GM23338 (cell line): ENCODE measurements around the gene NACAD. TPM values are rescaled to one million over a fixed set of nuclear protein-coding genes. Genes with fewer than 3 reads are reported as not detected.

ENCODE experiments used
- ATAC-seq: fragments of 200-7000 bp; cut with Tn5 transposase; 3 replicates; pipeline ENCODE4 v1.9.1; 2020
- DNase-seq: peaks from one replicate; pipeline ENCODE4 v3.0.0-alpha.2; 2015; ENCODE audit warnings: low spot score
- H2AFZ ChIP-seq: fragments of 200-600 bp; sonication (generic); 2 replicates; pipeline ENCODE4 v1.8.0; 2016; ENCODE audit warnings: antibody characterized with exemption, mild to moderate bottlenecking, moderate library complexity
- H3F3A ChIP-seq: fragments of 200-600 bp; sonication (generic); replicated peaks from 2 replicates; pipeline ENCODE4 v1.8.0; 2017; ENCODE audit warnings: antibody characterized with exemption, mixed run types, low read depth
- H3K27ac ChIP-seq: fragments of 200-600 bp; sonication (generic); 2 replicates; pipeline ENCODE4 v1.6.1; 2016; ENCODE audit warnings: low read depth
- H3K27me3 ChIP-seq: fragments of 200-600 bp; sonication (generic); 2 replicates; pipeline ENCODE4 v1.8.0; 2016; ENCODE audit warnings: mild to moderate bottlenecking, mixed run types, moderate library complexity; ENCODE audit not compliant: insufficient read depth
- H3K36me3 ChIP-seq: fragments of 200-600 bp; sonication (generic); 2 replicates; pipeline ENCODE4 v1.8.0; 2016; ENCODE audit warnings: mild to moderate bottlenecking; ENCODE audit not compliant: insufficient read depth
- H3K4me1 ChIP-seq: fragments of 200-600 bp; sonication (generic); 2 replicates; pipeline ENCODE4 v1.8.0; 2016; ENCODE audit warnings: mild to moderate bottlenecking, moderate library complexity; ENCODE audit not compliant: insufficient read depth
- H3K4me2 ChIP-seq: fragments of 200-600 bp; sonication (generic); 2 replicates; pipeline ENCODE4 v1.7.1; 2017; ENCODE audit warnings: mixed run types
- H3K4me3 ChIP-seq: fragments of 200-600 bp; sonication (generic); 2 replicates; pipeline ENCODE4 v1.6.1; 2016; ENCODE audit warnings: mixed run types
- H3K79me2 ChIP-seq: fragments of 200-600 bp; sonication (generic); replicated peaks from 2 replicates; pipeline ENCODE4 v1.8.0; 2017; ENCODE audit warnings: mild to moderate bottlenecking; ENCODE audit not compliant: insufficient read depth
- H3K9me2 ChIP-seq: fragments of 200-600 bp; sonication (generic); 2 replicates; pipeline ENCODE4 v1.8.0; 2017; ENCODE audit not compliant: insufficient read depth
- H4K20me1 ChIP-seq: fragments of 200-600 bp; sonication (generic); replicated peaks from 2 replicates; pipeline ENCODE4 v1.8.0; 2017; ENCODE audit warnings: mild to moderate bottlenecking; ENCODE audit not compliant: insufficient read depth
- H3K27ac Mint-ChIP-seq: 2 replicates; pipeline ENCODE4 v1.8.0; 2020; ENCODE audit warnings: inconsistent platforms, mild to moderate bottlenecking, moderate library complexity, mixed read lengths
- H3K27me3 Mint-ChIP-seq: 3 replicates; pipeline ENCODE4 v1.8.0; 2022; ENCODE audit warnings: low read depth, mild to moderate bottlenecking, moderate library complexity, mixed read lengths, inconsistent platforms; ENCODE audit not compliant: insufficient read depth, poor library complexity
- H3K36me3 Mint-ChIP-seq: 3 replicates; pipeline ENCODE4 v1.8.0; 2021; ENCODE audit warnings: low read depth, mild to moderate bottlenecking, inconsistent platforms, moderate library complexity, mixed read lengths
- H3K4me1 Mint-ChIP-seq: 3 replicates; pipeline ENCODE4 v1.8.0; 2020; ENCODE audit warnings: mild to moderate bottlenecking, inconsistent platforms, mixed read lengths
- H3K4me3 Mint-ChIP-seq: 3 replicates; pipeline ENCODE4 v1.8.0; 2021; ENCODE audit warnings: moderate library complexity, mild to moderate bottlenecking, inconsistent platforms, mixed read lengths
- H3K9me3 Mint-ChIP-seq: 3 replicates; pipeline ENCODE4 v1.8.0; 2020; ENCODE audit warnings: moderate library complexity, mild to moderate bottlenecking, inconsistent platforms, mixed read lengths
- CREB1 ChIP-seq: fragments of 250-450 bp; sonication (Bioruptor Pico); IDR thresholded peaks from 2 replicates; pipeline ENCODE4 v1.5.0; 2020; ENCODE audit warnings: low read depth, mild to moderate bottlenecking, moderate library complexity
- EZH2 ChIP-seq: fragments of 200-600 bp; sonication (generic); IDR thresholded peaks from one replicate; pipeline ENCODE4 v1.8.0; 2017; ENCODE audit warnings: antibody characterized with exemption, mild to moderate bottlenecking, low read depth; ENCODE audit not compliant: unreplicated experiment
- EZH2phosphoT487 ChIP-seq: fragments of 200-600 bp; sonication (generic); IDR thresholded peaks from one replicate; pipeline ENCODE4 v1.8.1; 2018; ENCODE audit warnings: antibody characterized with exemption; ENCODE audit not compliant: unreplicated experiment
- JUNB ChIP-seq: IDR thresholded peaks from one replicate; pipeline ENCODE4 v1.6.1; 2016; ENCODE audit warnings: antibody characterized with exemption; ENCODE audit not compliant: unreplicated experiment
- NANOG ChIP-seq: IDR thresholded peaks from 2 replicates; pipeline ENCODE4 v1.6.1; 2016; ENCODE audit warnings: antibody characterized with exemption, borderline replicate concordance
- POLR2AphosphoS5 ChIP-seq: IDR thresholded peaks from 2 replicates; pipeline ENCODE4 v1.6.1; 2016; ENCODE audit warnings: antibody characterized with exemption, low read depth
- STAT1 ChIP-seq: IDR thresholded peaks from one replicate; pipeline ENCODE4 v1.6.1; 2016; ENCODE audit warnings: antibody characterized with exemption; ENCODE audit not compliant: unreplicated experiment
- ZNF331 ChIP-seq: fragments of 250-450 bp; sonication (Bioruptor Pico); IDR thresholded peaks from 2 replicates; pipeline ENCODE4 v1.5.0; 2020; ENCODE audit warnings: low read depth, mild to moderate bottlenecking, moderate library complexity
- polyA plus RNA-seq: library from polyadenylated mRNA; unstranded; fragments of >200 nt; fragmentation: Nextera tagmentation; extraction: Ambion mirVana; gene quantifications from 2 replicates; pipeline ENCODE4 v1.2.1, GENCODE V29; 2016
- total RNA-seq: library from RNA; depleted of rRNA; stranded (reverse); fragments of >200 nt; shearing (Covaris generic); gene quantifications from 2 replicates; pipeline ENCODE4 v1.2.3, GENCODE V29; 2014
- TF ChIP-seq, protein P1 (sequence below), 2 experiments: fragments of 200-600 bp in 1 of 2; sonication (generic) in 1 of 2; conservative IDR thresholded peaks; 2 replicates each; pipeline versions ENCODE4 v1.5.1 to v1.6.1; 2016 to 2017; ENCODE audit warnings: antibody characterized with exemption in 2 of 2, low read depth in 2 of 2, mild to moderate bottlenecking in 2 of 2, moderate library complexity in 1 of 2
- TF ChIP-seq, protein P2 (sequence below): IDR thresholded peaks from one replicate; pipeline ENCODE4 v1.6.1; 2018; ENCODE audit warnings: antibody characterized with exemption; ENCODE audit not compliant: unreplicated experiment
- TF ChIP-seq, protein P3 (sequence below): fragments of 250-450 bp; sonication (Bioruptor Pico); IDR thresholded peaks from 2 replicates; pipeline ENCODE4 v1.5.0; 2020; ENCODE audit warnings: mild to moderate bottlenecking, moderate library complexity
- TF ChIP-seq, protein P4 (sequence below): IDR thresholded peaks from 2 replicates; pipeline ENCODE4 v1.6.1; 2016; ENCODE audit warnings: antibody characterized with exemption

Gene NACAD
- total and polyA plus RNA-seq, 2 experiments from 2014 or later, result 6.1 to 11.2 TPM

DNA sequence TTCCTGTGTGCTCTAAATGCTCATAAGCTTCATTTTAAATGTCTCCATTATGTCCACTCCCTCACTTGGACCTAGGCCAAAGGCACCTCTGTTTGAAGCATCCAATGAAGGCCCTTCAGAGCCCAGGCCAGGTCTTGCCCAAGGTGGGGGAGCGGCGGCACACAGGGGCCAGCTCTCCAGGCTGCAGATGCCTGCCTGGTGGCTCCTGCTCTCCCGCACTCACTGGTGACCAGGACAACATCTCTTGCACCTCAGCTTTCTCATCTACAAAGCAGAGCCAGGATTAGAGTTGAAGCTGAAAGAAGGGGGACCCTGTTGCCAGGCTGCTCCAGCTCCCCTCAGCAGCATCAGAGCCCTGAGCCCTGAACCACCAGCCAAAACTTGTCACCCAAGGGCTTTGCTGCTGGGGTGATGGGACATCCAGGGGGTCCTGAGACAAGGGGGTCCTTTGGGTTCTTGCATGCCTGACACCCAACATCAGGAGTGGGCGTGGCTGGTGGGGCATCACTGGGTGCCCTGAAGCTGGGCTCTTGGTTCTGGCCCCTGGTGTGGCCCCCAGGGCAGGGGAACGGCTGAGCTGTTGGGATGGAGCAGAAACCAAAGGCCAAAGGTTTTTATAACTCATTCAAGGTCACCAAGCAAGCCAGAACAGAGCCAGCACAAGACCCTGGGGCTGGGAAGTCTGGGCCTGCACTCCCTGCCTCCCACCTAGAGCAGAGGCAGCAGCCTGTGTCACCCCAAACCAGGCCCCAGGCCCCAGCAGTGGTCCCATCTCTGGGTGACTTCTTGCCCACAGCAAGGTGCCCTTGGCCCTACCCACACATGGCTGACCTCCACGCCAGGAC is 1.2 kb downstream of the NACAD start:
- Histone ChIP-seq H3K36me3 (no peaks in the 10 kb centered on the region), H3F3A (0 out of 2 replicates have a peak, but pooled peaks cover 11% of the 10 kb centered on the region), H3K4me3 (peak overlapping the region; percentile 83), H3K27ac (no peak overlapping the region), H3K4me1 (0 out of 2 replicates have a peak, but pooled peaks cover 7% of the 10 kb centered on the region), H3K27me3 (0 out of 2 replicates have a peak, but pooled peaks cover 6% of the 10 kb centered on the region), H3K4me2 (peak overlapping the region; percentile 86), H2AFZ (no peak overlapping the region), H3K9me2 (no peaks in the 10 kb centered on the region), H3K79me2 (no peaks in the 10 kb centered on the region), H4K20me1 (no peaks in the 10 kb centered on the region)
- Mint-ChIP-seq H3K4me1 (peaks cover 5% of the 10 kb centered on the region), H3K27me3 (peaks cover 30% of the 10 kb centered on the region), H3K4me3 (peak overlapping the region; percentile 65), H3K27ac (no peak overlapping the region), H3K36me3 (no peaks in the 10 kb centered on the region), H3K9me3 (no peaks in the 10 kb centered on the region; the same call in 2 of the 3 replicates)
- no peak for DNase-seq
- TF ChIP-seq CREB1 (CRISPR knock-in tag), result no peak
- TF ChIP-seq, protein P1, sequence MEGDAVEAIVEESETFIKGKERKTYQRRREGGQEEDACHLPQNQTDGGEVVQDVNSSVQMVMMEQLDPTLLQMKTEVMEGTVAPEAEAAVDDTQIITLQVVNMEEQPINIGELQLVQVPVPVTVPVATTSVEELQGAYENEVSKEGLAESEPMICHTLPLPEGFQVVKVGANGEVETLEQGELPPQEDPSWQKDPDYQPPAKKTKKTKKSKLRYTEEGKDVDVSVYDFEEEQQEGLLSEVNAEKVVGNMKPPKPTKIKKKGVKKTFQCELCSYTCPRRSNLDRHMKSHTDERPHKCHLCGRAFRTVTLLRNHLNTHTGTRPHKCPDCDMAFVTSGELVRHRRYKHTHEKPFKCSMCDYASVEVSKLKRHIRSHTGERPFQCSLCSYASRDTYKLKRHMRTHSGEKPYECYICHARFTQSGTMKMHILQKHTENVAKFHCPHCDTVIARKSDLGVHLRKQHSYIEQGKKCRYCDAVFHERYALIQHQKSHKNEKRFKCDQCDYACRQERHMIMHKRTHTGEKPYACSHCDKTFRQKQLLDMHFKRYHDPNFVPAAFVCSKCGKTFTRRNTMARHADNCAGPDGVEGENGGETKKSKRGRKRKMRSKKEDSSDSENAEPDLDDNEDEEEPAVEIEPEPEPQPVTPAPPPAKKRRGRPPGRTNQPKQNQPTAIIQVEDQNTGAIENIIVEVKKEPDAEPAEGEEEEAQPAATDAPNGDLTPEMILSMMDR (conservative IDR thresholded peaks at IDR 0.05; ENCODE audit: low read depth in 2 of 2), result no peak
- no peak for TF ChIP-seq STAT1
- TF ChIP-seq NANOG, result no peak
- TF ChIP-seq, protein P2, sequence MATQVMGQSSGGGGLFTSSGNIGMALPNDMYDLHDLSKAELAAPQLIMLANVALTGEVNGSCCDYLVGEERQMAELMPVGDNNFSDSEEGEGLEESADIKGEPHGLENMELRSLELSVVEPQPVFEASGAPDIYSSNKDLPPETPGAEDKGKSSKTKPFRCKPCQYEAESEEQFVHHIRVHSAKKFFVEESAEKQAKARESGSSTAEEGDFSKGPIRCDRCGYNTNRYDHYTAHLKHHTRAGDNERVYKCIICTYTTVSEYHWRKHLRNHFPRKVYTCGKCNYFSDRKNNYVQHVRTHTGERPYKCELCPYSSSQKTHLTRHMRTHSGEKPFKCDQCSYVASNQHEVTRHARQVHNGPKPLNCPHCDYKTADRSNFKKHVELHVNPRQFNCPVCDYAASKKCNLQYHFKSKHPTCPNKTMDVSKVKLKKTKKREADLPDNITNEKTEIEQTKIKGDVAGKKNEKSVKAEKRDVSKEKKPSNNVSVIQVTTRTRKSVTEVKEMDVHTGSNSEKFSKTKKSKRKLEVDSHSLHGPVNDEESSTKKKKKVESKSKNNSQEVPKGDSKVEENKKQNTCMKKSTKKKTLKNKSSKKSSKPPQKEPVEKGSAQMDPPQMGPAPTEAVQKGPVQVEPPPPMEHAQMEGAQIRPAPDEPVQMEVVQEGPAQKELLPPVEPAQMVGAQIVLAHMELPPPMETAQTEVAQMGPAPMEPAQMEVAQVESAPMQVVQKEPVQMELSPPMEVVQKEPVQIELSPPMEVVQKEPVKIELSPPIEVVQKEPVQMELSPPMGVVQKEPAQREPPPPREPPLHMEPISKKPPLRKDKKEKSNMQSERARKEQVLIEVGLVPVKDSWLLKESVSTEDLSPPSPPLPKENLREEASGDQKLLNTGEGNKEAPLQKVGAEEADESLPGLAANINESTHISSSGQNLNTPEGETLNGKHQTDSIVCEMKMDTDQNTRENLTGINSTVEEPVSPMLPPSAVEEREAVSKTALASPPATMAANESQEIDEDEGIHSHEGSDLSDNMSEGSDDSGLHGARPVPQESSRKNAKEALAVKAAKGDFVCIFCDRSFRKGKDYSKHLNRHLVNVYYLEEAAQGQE, result no peak
- no peak for TF ChIP-seq JUNB
- TF ChIP-seq ZNF331 (CRISPR knock-in tag), result no peak
- TF ChIP-seq POLR2AphosphoS5, result no peak
- TF ChIP-seq, protein P3, sequence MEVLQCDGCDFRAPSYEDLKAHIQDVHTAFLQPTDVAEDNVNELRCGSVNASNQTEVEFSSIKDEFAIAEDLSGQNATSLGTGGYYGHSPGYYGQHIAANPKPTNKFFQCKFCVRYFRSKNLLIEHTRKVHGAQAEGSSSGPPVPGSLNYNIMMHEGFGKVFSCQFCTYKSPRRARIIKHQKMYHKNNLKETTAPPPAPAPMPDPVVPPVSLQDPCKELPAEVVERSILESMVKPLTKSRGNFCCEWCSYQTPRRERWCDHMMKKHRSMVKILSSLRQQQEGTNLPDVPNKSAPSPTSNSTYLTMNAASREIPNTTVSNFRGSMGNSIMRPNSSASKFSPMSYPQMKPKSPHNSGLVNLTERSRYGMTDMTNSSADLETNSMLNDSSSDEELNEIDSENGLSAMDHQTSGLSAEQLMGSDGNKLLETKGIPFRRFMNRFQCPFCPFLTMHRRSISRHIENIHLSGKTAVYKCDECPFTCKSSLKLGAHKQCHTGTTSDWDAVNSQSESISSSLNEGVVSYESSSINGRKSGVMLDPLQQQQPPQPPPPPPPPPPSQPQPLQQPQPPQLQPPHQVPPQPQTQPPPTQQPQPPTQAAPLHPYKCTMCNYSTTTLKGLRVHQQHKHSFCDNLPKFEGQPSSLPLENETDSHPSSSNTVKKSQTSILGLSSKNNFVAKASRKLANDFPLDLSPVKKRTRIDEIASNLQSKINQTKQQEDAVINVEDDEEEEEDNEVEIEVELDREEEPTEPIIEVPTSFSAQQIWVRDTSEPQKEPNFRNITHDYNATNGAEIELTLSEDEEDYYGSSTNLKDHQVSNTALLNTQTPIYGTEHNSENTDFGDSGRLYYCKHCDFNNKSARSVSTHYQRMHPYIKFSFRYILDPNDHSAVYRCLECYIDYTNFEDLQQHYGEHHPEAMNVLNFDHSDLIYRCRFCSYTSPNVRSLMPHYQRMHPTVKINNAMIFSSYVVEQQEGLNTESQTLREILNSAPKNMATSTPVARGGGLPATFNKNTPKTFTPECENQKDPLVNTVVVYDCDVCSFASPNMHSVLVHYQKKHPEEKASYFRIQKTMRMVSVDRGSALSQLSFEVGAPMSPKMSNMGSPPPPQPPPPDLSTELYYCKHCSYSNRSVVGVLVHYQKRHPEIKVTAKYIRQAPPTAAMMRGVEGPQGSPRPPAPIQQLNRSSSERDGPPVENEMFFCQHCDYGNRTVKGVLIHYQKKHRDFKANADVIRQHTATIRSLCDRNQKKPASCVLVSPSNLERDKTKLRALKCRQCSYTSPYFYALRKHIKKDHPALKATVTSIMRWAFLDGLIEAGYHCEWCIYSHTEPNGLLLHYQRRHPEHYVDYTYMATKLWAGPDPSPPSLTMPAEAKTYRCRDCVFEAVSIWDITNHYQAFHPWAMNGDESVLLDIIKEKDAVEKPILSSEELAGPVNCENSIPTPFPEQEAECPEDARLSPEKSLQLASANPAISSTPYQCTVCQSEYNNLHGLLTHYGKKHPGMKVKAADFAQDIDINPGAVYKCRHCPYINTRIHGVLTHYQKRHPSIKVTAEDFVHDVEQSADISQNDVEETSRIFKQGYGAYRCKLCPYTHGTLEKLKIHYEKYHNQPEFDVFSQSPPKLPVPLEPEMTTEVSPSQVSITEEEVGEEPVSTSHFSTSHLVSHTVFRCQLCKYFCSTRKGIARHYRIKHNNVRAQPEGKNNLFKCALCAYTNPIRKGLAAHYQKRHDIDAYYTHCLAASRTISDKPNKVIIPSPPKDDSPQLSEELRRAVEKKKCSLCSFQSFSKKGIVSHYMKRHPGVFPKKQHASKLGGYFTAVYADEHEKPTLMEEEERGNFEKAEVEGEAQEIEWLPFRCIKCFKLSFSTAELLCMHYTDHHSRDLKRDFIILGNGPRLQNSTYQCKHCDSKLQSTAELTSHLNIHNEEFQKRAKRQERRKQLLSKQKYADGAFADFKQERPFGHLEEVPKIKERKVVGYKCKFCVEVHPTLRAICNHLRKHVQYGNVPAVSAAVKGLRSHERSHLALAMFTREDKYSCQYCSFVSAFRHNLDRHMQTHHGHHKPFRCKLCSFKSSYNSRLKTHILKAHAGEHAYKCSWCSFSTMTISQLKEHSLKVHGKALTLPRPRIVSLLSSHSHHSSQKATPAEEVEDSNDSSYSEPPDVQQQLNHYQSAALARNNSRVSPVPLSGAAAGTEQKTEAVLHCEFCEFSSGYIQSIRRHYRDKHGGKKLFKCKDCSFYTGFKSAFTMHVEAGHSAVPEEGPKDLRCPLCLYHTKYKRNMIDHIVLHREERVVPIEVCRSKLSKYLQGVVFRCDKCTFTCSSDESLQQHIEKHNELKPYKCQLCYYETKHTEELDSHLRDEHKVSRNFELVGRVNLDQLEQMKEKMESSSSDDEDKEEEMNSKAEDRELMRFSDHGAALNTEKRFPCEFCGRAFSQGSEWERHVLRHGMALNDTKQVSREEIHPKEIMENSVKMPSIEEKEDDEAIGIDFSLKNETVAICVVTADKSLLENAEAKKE, result no peak
- TF ChIP-seq, protein P4, sequence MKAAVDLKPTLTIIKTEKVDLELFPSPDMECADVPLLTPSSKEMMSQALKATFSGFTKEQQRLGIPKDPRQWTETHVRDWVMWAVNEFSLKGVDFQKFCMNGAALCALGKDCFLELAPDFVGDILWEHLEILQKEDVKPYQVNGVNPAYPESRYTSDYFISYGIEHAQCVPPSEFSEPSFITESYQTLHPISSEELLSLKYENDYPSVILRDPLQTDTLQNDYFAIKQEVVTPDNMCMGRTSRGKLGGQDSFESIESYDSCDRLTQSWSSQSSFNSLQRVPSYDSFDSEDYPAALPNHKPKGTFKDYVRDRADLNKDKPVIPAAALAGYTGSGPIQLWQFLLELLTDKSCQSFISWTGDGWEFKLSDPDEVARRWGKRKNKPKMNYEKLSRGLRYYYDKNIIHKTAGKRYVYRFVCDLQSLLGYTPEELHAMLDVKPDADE, result no peak
- no peak for TF ChIP-seq EZH2
- no peak for TF ChIP-seq EZH2phosphoT487
- ATAC-seq, result no peak
